Mesendoderm (in vitro differentiated cells): Measurements from ENCODE around the gene FGF19.

Experiments
- DNase-seq: peaks from one replicate; pipeline ENCODE4 v3.0.0; 2013
- H2AK5ac ChIP-seq: 2 replicates; pipeline ENCODE4 v1.6.1; 2013; ENCODE audit warnings: low read length, inconsistent platforms
- H2BK120ac ChIP-seq: 2 replicates; pipeline ENCODE4 v1.6.1; 2013; ENCODE audit warnings: low read depth, mild to moderate bottlenecking, low read length, moderate library complexity, mixed read lengths
- H2BK15ac ChIP-seq: replicated peaks from 2 replicates; pipeline ENCODE4 v1.6.1; 2013; ENCODE audit warnings: low read depth, mild to moderate bottlenecking, moderate library complexity
- H2BK5ac ChIP-seq: 2 replicates; pipeline ENCODE4 v1.6.1; 2013; ENCODE audit warnings: low read length, inconsistent platforms
- H3K18ac ChIP-seq: 2 replicates; pipeline ENCODE4 v1.6.1; 2013; ENCODE audit warnings: mild to moderate bottlenecking, low read length, mixed read lengths
- H3K23ac ChIP-seq: one replicate; pipeline ENCODE4 v1.6.1; 2013; ENCODE audit warnings: low read length
- H3K27ac ChIP-seq: 2 replicates; pipeline ENCODE4 v1.5.1; 2013; ENCODE audit warnings: low read depth, mild to moderate bottlenecking, inconsistent platforms, low read length, moderate library complexity
- H3K27me3 ChIP-seq: 2 replicates; pipeline ENCODE4 v1.6.1; 2013; ENCODE audit warnings: low read length, control low read depth, mild to moderate bottlenecking, inconsistent platforms; ENCODE audit not compliant: insufficient read depth, poor library complexity
- H3K36me3 ChIP-seq: 2 replicates; pipeline ENCODE4 v1.6.1; 2013; ENCODE audit warnings: low read length, inconsistent platforms; ENCODE audit not compliant: control insufficient read depth, insufficient read depth
- H3K4ac ChIP-seq: one replicate; pipeline ENCODE4 v1.6.1; 2013; ENCODE audit warnings: low read depth, mild to moderate bottlenecking, low read length, moderate library complexity
- H3K4me1 ChIP-seq: 2 replicates; pipeline ENCODE4 v1.6.1; 2013; ENCODE audit warnings: low read depth, low read length, inconsistent platforms; ENCODE audit not compliant: control insufficient read depth
- H3K4me2 ChIP-seq: 2 replicates; pipeline ENCODE4 v1.6.1; 2013; ENCODE audit warnings: low read length
- H3K4me3 ChIP-seq: 2 replicates; pipeline ENCODE4 v1.5.1; 2013; ENCODE audit warnings: mild to moderate bottlenecking, low read length
- H3K56ac ChIP-seq: one replicate; pipeline ENCODE4 v1.6.1; 2013; ENCODE audit warnings: low read length
- H3K79me1 ChIP-seq: 2 replicates; pipeline ENCODE4 v1.6.1; 2013; ENCODE audit warnings: low read length, inconsistent platforms
- H3K79me2 ChIP-seq: 2 replicates; pipeline ENCODE4 v1.6.1; 2013; ENCODE audit warnings: mild to moderate bottlenecking, low read length; ENCODE audit not compliant: control insufficient read depth, insufficient read depth
- H3K9ac ChIP-seq: 2 replicates; pipeline ENCODE4 v1.6.1; 2013; ENCODE audit warnings: low read length, inconsistent platforms
- H4K5ac ChIP-seq: one replicate; pipeline ENCODE4 v1.6.1; 2013; ENCODE audit warnings: low read length
- H4K8ac ChIP-seq: one replicate; pipeline ENCODE4 v1.6.1; 2013; ENCODE audit warnings: low read depth, mild to moderate bottlenecking, control low read depth, low read length, moderate library complexity
- WGBS: extraction: QIAGEN DNeasy Blood & Tissue Kit; methylation state at CpG from one replicate; pipeline ENCODE4 v1.1.7; 2013; ENCODE audit warnings: low lambda C conversion rate, missing lambda C conversion rate; ENCODE audit not compliant: insufficient coverage; ENCODE audit errors: extremely low coverage; 5-methylcytosine and 5-hydroxymethylcytosine counted together

Gene FGF19

GRCh38 chr11:69665669-69666068, 38.2 kb downstream of the FGF19 start:
- Histone ChIP-seq H3K27ac (no peak overlapping the region), H3K79me2 (no peaks in the 10 kb centered on the region), H2BK120ac (no peak overlapping the region), H3K23ac (no peak overlapping the region), H2BK15ac (no peak overlapping the region), H3K18ac (no peak overlapping the region), H3K9ac (no peak overlapping the region), H3K79me1 (peaks cover 4% of the 10 kb centered on the region), H3K4me3 (no peak overlapping the region), H3K4ac (no peak overlapping the region), H3K36me3 (peaks cover 3% of the 10 kb centered on the region), H3K4me1 (no peaks in the 10 kb centered on the region), H2AK5ac (no peak overlapping the region), H4K5ac (no peak overlapping the region), H2BK5ac (no peak overlapping the region), H4K8ac (no peak overlapping the region), H3K27me3 (no peaks in the 10 kb centered on the region), H3K4me2 (no peak overlapping the region), H3K56ac (no peak overlapping the region)
- no CpG with 5 or more reads among the region's 11 CpGs for WGBS
- no peak for DNase-seq

GRCh38 chr11:69664901-69665300, 38.9 kb downstream of the FGF19 start:
- Histone ChIP-seq H3K4ac (no peak overlapping the region), H3K27ac (no peak overlapping the region), H3K79me1 (peaks cover 2% of the 10 kb centered on the region), H3K4me1 (no peaks in the 10 kb centered on the region), H2AK5ac (no peak overlapping the region), H3K27me3 (no peaks in the 10 kb centered on the region), H3K79me2 (no peaks in the 10 kb centered on the region), H3K4me2 (no peak overlapping the region), H3K36me3 (peaks cover 3% of the 10 kb centered on the region), H2BK5ac (no peak overlapping the region), H2BK120ac (no peak overlapping the region), H3K9ac (no peak overlapping the region), H2BK15ac (no peak overlapping the region), H3K4me3 (no peak overlapping the region), H4K8ac (no peak overlapping the region), H3K18ac (no peak overlapping the region), H3K56ac (no peak overlapping the region), H3K23ac (no peak overlapping the region), H4K5ac (no peak overlapping the region)
- no peak for DNase-seq
- no CpG with 5 or more reads among the region's 8 CpGs for WGBS

- no peak overlapping the region for H3K23ac ChIP-seq
Measured at GRCh38 chr11:69664103-69664775, 39.6 kb downstream of the FGF19 start.

GRCh38 chr11:69663326-69663725, 40.5 kb downstream of the FGF19 start:
- H4K8ac ChIP-seq: no peak overlapping the region
- H3K23ac ChIP-seq: no peak overlapping the region
- H3K27ac ChIP-seq: no peak overlapping the region
- H3K36me3 ChIP-seq: no peaks in the 10 kb centered on the region
- H3K4me2 ChIP-seq: no peak overlapping the region
- H2BK5ac ChIP-seq: no peak overlapping the region
- H3K27me3 ChIP-seq: no peaks in the 10 kb centered on the region
- no peaks in the 10 kb centered on the region for H3K79me2 ChIP-seq
- H2AK5ac ChIP-seq: no peak overlapping the region
- no peak overlapping the region for H3K9ac ChIP-seq
- no peak overlapping the region for H3K4ac ChIP-seq
- no CpG with 5 or more reads among the region's 6 CpGs for WGBS
- H4K5ac ChIP-seq: no peak overlapping the region
- DNase-seq: no peak
- no peak overlapping the region for H3K56ac ChIP-seq
- H2BK120ac ChIP-seq: no peak overlapping the region
- H3K79me1 ChIP-seq: no peaks in the 10 kb centered on the region
- no peak overlapping the region for H3K4me3 ChIP-seq
- H2BK15ac ChIP-seq: no peak overlapping the region
- no peaks in the 10 kb centered on the region for H3K4me1 ChIP-seq
- no peak overlapping the region for H3K18ac ChIP-seq

More at GRCh38 chr11:69664103-69664775, 39.6 kb downstream of the FGF19 start:
- Histone ChIP-seq H2BK15ac (no peak overlapping the region), H3K79me2 (no peaks in the 10 kb centered on the region), H3K9ac (no peak overlapping the region), H3K27ac (no peak overlapping the region), H3K36me3 (peaks cover 2% of the 10 kb centered on the region), H3K4ac (no peak overlapping the region), H2BK120ac (no peak overlapping the region), H2BK5ac (no peak overlapping the region), H4K5ac (no peak overlapping the region), H3K27me3 (no peaks in the 10 kb centered on the region), H4K8ac (no peak overlapping the region), H3K4me2 (no peak overlapping the region), H3K4me1 (no peaks in the 10 kb centered on the region), H3K56ac (no peak overlapping the region), H2AK5ac (no peak overlapping the region), H3K4me3 (no peak overlapping the region), H3K18ac (no peak overlapping the region), H3K79me1 (peaks cover 2% of the 10 kb centered on the region)
- no peak for DNase-seq
- no CpG with 5 or more reads among the region's 17 CpGs for WGBS

GRCh38 chr11:69662806-69663205, 41.0 kb downstream of the FGF19 start:
- H2BK15ac ChIP-seq: no peak overlapping the region
- WGBS: no CpG with 5 or more reads among the region's 13 CpGs
- H2BK5ac ChIP-seq: no peak overlapping the region
- H3K4me3 ChIP-seq: no peak overlapping the region
- no peak overlapping the region for H3K27ac ChIP-seq
- H3K36me3 ChIP-seq: no peaks in the 10 kb centered on the region
- no peaks in the 10 kb centered on the region for H3K27me3 ChIP-seq
- no peak overlapping the region for H3K56ac ChIP-seq
- no peak overlapping the region for H3K18ac ChIP-seq
- H3K4me1 ChIP-seq: peaks cover 1% of the 10 kb centered on the region
- H4K8ac ChIP-seq: no peak overlapping the region
- no peak overlapping the region for H2AK5ac ChIP-seq
- no peak overlapping the region for H3K4me2 ChIP-seq
- H4K5ac ChIP-seq: no peak overlapping the region
- no peak overlapping the region for H2BK120ac ChIP-seq
- no peak for DNase-seq
- no peak overlapping the region for H3K23ac ChIP-seq
- no peak overlapping the region for H3K9ac ChIP-seq
- H3K79me1 ChIP-seq: no peaks in the 10 kb centered on the region
- H3K4ac ChIP-seq: no peak overlapping the region
- H3K79me2 ChIP-seq: no peaks in the 10 kb centered on the region
